NCI-H146 (cell line): ENCODE measurements around the gene IL12A.

ENCODE experiments used
- DNase-seq: peaks from one replicate; lab custom pipeline; 2025; lab: John Stamatoyannopoulos, UW

Gene IL12A

GRCh38 chr3:159988617-159989271 lies at the start of gene IL12A:
TSS of gene IL12A (plus strand) at chr3:159988835.
- DNase-seq = peak; percentile 85

GRCh38 chr3:159941038-159942000 lies 47.3 kb upstream of the IL12A start:
- no peak for DNase-seq

- no peak for DNase-seq
Observed at GRCh38 chr3:159944781-159945180, 43.9 kb upstream of the IL12A start.

- no peak for DNase-seq
Observed at GRCh38 chr3:159945930-159946329, 42.7 kb upstream of the IL12A start.

- no peak for DNase-seq
Observed at GRCh38 chr3:159947220-159947619, 41.4 kb upstream of the IL12A start.

- DNase-seq = no peak
Observed at GRCh38 chr3:159948429-159949144, 40.0 kb upstream of the IL12A start.

GRCh38 chr3:159950156-159950898 lies 38.3 kb upstream of the IL12A start:
- DNase-seq = no peak

- no peak for DNase-seq
Observed at GRCh38 chr3:159951540-159951939, 37.1 kb upstream of the IL12A start.

- no peak for DNase-seq
Observed at GRCh38 chr3:159953325-159954085, 35.1 kb upstream of the IL12A start.

GRCh38 chr3:159960188-159961148 lies 28.2 kb upstream of the IL12A start:
- DNase-seq = no peak

GRCh38 chr3:159964166-159964973 lies 24.3 kb upstream of the IL12A start:
- DNase-seq = no peak

- no peak for DNase-seq
Observed at GRCh38 chr3:159971311-159971710, 17.3 kb upstream of the IL12A start.

GRCh38 chr3:159977295-159977694 lies 11.3 kb upstream of the IL12A start:
- no peak for DNase-seq

- no peak for DNase-seq
Observed at GRCh38 chr3:159978353-159978752, 10.3 kb upstream of the IL12A start.

- DNase-seq = no peak
Observed at GRCh38 chr3:159978918-159979703, 9.5 kb upstream of the IL12A start.

GRCh38 chr3:159982442-159982974 lies 6.1 kb upstream of the IL12A start:
- DNase-seq = no peak

- no peak for DNase-seq
Observed at GRCh38 chr3:159987291-159987711, 1.3 kb upstream of the IL12A start.
